Measurements from ENCODE around the gene PGRMC1.

Gene PGRMC1

DNA sequence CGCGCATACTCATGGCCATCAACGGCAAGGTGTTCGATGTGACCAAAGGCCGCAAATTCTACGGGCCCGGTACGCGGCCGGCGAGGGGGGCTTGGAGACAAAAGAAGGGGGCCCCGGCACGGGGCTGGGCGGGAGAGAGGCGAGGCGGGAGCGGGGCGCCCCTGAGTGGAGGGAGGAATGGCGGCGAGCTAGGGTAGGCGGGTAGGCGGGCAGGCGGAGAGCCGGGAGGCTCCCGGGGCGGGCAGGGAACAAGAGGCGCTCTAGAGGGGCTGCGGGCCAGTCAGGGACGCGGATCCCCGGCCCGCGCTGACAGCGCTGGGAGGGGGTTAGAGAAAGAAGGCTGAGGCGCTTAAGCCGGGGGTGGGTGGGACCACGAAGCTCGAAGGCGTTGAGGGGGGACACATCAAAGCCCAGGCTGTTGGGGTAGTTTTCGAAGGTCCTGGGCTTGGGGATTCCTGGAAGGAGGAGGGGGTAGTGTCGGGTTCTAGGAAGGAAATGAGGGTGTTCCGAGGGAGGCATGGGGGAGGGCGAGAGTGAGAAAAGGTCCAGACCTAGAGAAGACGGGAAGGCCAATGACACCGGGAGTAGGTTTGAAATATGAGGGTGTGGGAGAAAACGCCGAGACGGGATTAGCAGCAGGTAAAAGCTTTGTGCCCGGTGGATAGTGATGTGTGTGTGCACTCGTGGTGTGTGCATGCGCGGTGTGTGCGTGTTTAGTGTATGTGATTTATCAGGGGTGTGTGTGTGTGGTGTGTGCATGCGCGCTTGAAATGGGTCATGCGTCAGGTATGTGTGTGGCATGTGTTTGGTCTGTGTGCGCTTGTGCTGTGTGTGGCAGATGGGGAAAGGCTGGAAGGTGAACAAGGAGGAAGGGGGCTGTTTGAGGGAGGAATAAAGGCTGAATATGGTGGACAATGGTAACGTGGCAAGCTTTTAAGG, 807 bp downstream of the PGRMC1 start (continued):
- TF ChIP-seq, protein P1, sequence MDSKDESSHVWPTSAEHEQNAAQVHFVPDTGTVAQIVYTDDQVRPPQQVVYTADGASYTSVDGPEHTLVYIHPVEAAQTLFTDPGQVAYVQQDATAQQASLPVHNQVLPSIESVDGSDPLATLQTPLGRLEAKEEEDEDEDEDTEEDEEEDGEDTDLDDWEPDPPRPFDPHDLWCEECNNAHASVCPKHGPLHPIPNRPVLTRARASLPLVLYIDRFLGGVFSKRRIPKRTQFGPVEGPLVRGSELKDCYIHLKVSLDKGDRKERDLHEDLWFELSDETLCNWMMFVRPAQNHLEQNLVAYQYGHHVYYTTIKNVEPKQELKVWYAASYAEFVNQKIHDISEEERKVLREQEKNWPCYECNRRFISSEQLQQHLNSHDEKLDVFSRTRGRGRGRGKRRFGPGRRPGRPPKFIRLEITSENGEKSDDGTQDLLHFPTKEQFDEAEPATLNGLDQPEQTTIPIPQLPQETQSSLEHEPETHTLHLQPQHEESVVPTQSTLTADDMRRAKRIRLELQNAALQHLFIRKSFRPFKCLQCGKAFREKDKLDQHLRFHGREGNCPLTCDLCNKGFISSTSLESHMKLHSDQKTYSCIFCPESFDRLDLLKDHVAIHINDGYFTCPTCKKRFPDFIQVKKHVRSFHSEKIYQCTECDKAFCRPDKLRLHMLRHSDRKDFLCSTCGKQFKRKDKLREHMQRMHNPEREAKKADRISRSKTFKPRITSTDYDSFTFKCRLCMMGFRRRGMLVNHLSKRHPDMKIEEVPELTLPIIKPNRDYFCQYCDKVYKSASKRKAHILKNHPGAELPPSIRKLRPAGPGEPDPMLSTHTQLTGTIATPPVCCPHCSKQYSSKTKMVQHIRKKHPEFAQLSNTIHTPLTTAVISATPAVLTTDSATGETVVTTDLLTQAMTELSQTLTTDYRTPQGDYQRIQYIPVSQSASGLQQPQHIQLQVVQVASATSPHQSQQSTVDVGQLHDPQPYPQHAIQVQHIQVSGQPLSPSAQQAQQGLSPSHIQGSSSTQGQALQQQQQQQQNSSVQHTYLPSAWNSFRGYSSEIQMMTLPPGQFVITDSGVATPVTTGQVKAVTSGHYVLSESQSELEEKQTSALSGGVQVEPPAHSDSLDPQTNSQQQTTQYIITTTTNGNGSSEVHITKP (tag by site-specific recombination; IDR thresholded peaks at IDR 0.05): peak; percentile 41; the same call in 1 of the 2 replicates
- TF ChIP-seq PATZ1 (tag by site-specific recombination; IDR thresholded peaks at IDR 0.05) (peak; percentile 54; the same call in 1 of the 2 replicates), ZNF157 (tag by site-specific recombination; IDR thresholded peaks at IDR 0.05) (peak; percentile 15; the same call in 1 of the 2 replicates), SP7 (tag by site-specific recombination; IDR thresholded peaks at IDR 0.05) (0 out of 2 replicates have a peak, but pooled peaks have one; percentile 23), ZNF837 (tag by site-specific recombination; IDR thresholded peaks at IDR 0.05) (peak; percentile 55; the same call in 1 of the 2 replicates), ZBTB26 (tag by site-specific recombination; optimal IDR thresholded peaks at IDR 0.05) (peak; percentile 57), ZBTB48 (tag by site-specific recombination; IDR thresholded peaks at IDR 0.05) (0 out of 2 replicates have a peak, but pooled peaks have one; percentile 11), SETDB1 (IDR thresholded peaks at IDR 0.05; ENCODE audit: insufficient read length, low read length) (no peak), ZFP69B (tag by site-specific recombination; IDR thresholded peaks at IDR 0.05) (peak; percentile 53; the same call in 1 of the 2 replicates), ZNF311 (tag by site-specific recombination; IDR thresholded peaks at IDR 0.05; ENCODE audit: borderline replicate concordance) (no peak), ZNF394 (tag by site-specific recombination; IDR thresholded peaks at IDR 0.05; ENCODE audit: borderline replicate concordance) (peak; percentile 33; the same call in 1 of the 2 replicates), ZNF585B (tag by site-specific recombination; IDR thresholded peaks at IDR 0.05) (no peak), ZNF677 (tag by site-specific recombination; IDR thresholded peaks at IDR 0.05) (no peak), ZNF571 (tag by site-specific recombination; IDR thresholded peaks at IDR 0.05) (no peak), ZNF335 (tag by site-specific recombination; conservative IDR thresholded peaks at IDR 0.05) (peak; percentile 62)
- TF ChIP-seq, protein P2, sequence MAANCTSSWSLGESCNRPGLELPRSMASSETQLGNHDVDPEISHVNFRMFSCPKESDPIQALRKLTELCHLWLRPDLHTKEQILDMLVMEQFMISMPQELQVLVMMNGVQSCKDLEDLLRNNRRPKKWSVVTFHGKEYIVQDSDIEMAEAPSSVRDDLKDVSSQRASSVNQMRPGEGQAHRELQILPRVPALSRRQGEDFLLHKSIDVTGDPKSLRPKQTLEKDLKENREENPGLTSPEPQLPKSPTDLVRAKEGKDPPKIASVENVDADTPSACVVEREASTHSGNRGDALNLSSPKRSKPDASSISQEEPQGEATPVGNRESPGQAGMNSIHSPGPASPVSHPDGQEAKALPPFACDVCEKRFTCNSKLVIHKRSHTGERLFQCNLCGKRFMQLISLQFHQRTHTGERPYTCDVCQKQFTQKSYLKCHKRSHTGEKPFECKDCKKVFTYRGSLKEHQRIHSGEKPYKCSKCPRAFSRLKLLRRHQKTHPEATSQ (tag by site-specific recombination; IDR thresholded peaks at IDR 0.05): no peak
- TF ChIP-seq, protein P3, sequence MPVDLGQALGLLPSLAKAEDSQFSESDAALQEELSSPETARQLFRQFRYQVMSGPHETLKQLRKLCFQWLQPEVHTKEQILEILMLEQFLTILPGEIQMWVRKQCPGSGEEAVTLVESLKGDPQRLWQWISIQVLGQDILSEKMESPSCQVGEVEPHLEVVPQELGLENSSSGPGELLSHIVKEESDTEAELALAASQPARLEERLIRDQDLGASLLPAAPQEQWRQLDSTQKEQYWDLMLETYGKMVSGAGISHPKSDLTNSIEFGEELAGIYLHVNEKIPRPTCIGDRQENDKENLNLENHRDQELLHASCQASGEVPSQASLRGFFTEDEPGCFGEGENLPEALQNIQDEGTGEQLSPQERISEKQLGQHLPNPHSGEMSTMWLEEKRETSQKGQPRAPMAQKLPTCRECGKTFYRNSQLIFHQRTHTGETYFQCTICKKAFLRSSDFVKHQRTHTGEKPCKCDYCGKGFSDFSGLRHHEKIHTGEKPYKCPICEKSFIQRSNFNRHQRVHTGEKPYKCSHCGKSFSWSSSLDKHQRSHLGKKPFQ (tag by site-specific recombination; IDR thresholded peaks at IDR 0.05): peak; percentile 73
